Measurements from ENCODE around the gene USP27X. TPM values are rescaled to one million over a fixed set of nuclear protein-coding genes. Genes with fewer than 3 reads are reported as not detected.

USP27X gene
- total and polyA plus RNA-seq, 2 donors from 2014 or later: 3.3 to 4.3 TPM

- no peak for TF ChIP-seq CTCF (IDR thresholded peaks at IDR 0.05; ENCODE audit: borderline replicate concordance, extremely low read depth, insufficient read depth)
Observed at GRCh38 chrX:49922291-49923241, 43.3 kb downstream of the USP27X start, which contains the start of gene CLCN5. Gene CLCN5 (plus strand): TSS chrX:49922596. CDS start chrX:49925299, 2,703 bp downstream.

GRCh38 chrX:49925176-49925575 lies 45.9 kb downstream of the USP27X start:
- Histone ChIP-seq H3K27ac (ENCODE audit: low read depth in 2 of 2, low read length in 2 of 2) (no peak overlapping the region), H3K9me3 (ENCODE audit: control insufficient read depth in 2 of 3, insufficient read depth in 1 of 3, low read length in 3 of 3) (no peaks in the 10 kb centered on the region), H3K36me3 (ENCODE audit: control insufficient read depth in 2 of 3, insufficient read depth in 3 of 3, low read length in 3 of 3) (no peaks in the 10 kb centered on the region), H3K9ac (ENCODE audit: low read length in 3 of 3) (peak overlapping the region in 1 of 3 donors; percentile 40), H3K27me3 (ENCODE audit: control insufficient read depth, insufficient read depth, low read length) (no peaks in the 10 kb centered on the region), H3K4me3 (ENCODE audit: low read length in 3 of 3) (peak overlapping the region in 1 of 3 donors; percentile 79), H3K4me1 (ENCODE audit: control insufficient read depth in 2 of 3, insufficient read depth in 2 of 3, low read depth in 1 of 3, low read length in 3 of 3) (peaks cover 0 to 4% (median 3%) of the 10 kb centered on the region in 3 donors)
- intact Hi-C loops (cut with DNase I): no loop called here
- no peak for FAIRE-seq
- peak in 1 of 5 donors; percentile 13 for DNase-seq
- TF ChIP-seq CTCF (IDR thresholded peaks at IDR 0.05; ENCODE audit: borderline replicate concordance, extremely low read depth, insufficient read depth): no peak

More at GRCh38 chrX:49922291-49923241, 43.3 kb downstream of the USP27X start, which contains the start of gene CLCN5:
- intact Hi-C loops (cut with DNase I): no loop called here
- peak; percentile 97 to 99 (median 98) for DNase-seq
- Histone ChIP-seq H3K4me3 (ENCODE audit: low read length in 3 of 3) (peak within 1 kb of the TSS; percentile 73 to 90 (median 79)), H3K9ac (ENCODE audit: low read length in 3 of 3) (peak within 1 kb of the TSS; percentile 37 to 82 (median 72)), H3K36me3 (ENCODE audit: control insufficient read depth in 2 of 3, insufficient read depth in 3 of 3, low read length in 3 of 3) (no peaks in the 10 kb centered on the region), H3K27ac (ENCODE audit: low read depth in 2 of 2, low read length in 2 of 2) (peak within 1 kb of the TSS; percentile 80 to 83), H3K4me1 (ENCODE audit: control insufficient read depth in 2 of 3, insufficient read depth in 2 of 3, low read depth in 1 of 3, low read length in 3 of 3) (peaks cover 0 to 4% (median 3%) of the 10 kb centered on the region in 3 donors), H3K27me3 (ENCODE audit: control insufficient read depth, insufficient read depth, low read length) (no peaks in the 10 kb centered on the region), H3K9me3 (ENCODE audit: control insufficient read depth in 2 of 3, insufficient read depth in 1 of 3, low read length in 3 of 3) (no peaks in the 10 kb centered on the region)
- peak; percentile 86 for FAIRE-seq

- no peak overlapping the region for H3K27ac ChIP-seq (ENCODE audit: low read depth in 2 of 2, low read length in 2 of 2)
- DNase-seq (no peak), FAIRE-seq (no peak)
- H3K27me3 ChIP-seq (ENCODE audit: control insufficient read depth, insufficient read depth, low read length): no peaks in the 10 kb centered on the region
- H3K4me3 ChIP-seq (ENCODE audit: low read length in 3 of 3): no peak overlapping the region
- TF ChIP-seq CTCF (IDR thresholded peaks at IDR 0.05; ENCODE audit: borderline replicate concordance, extremely low read depth, insufficient read depth): no peak
- no peak overlapping the region for H3K9ac ChIP-seq (ENCODE audit: low read length in 3 of 3)
- H3K4me1 ChIP-seq (ENCODE audit: control insufficient read depth in 2 of 3, insufficient read depth in 2 of 3, low read depth in 1 of 3, low read length in 3 of 3): peaks cover 0 to 3% (median 0%) of the 10 kb centered on the region in 3 donors
- intact Hi-C loops (cut with DNase I): no loop called here
- no peaks in the 10 kb centered on the region for H3K9me3 ChIP-seq (ENCODE audit: control insufficient read depth in 2 of 3, insufficient read depth in 1 of 3, low read length in 3 of 3)
- no peaks in the 10 kb centered on the region for H3K36me3 ChIP-seq (ENCODE audit: control insufficient read depth in 2 of 3, insufficient read depth in 3 of 3, low read length in 3 of 3)
Observed at GRCh38 chrX:49930039-49930438, 50.8 kb downstream of the USP27X start.

Other genes with a start within 250 kb of the USP27X start
- not detected for gene PAGE1, start 183.5 kb upstream of the USP27X start, total RNA-seq
- not detected for gene PAGE1, start 183.5 kb upstream of the USP27X start, polyA plus RNA-seq (ENCODE audit: insufficient read depth, low read depth, low replicate concordance)
- not detected for gene PAGE4, start 50.2 kb upstream of the USP27X start, total RNA-seq
- not detected for gene PAGE4, start 50.2 kb upstream of the USP27X start, polyA plus RNA-seq (ENCODE audit: insufficient read depth, low read depth, low replicate concordance)
- gene CLCN5, start 43.1 kb downstream of the USP27X start, total RNA-seq: 29.7 TPM
- 21.1 TPM for gene CLCN5, start 43.1 kb downstream of the USP27X start, polyA plus RNA-seq (ENCODE audit: insufficient read depth, low read depth, low replicate concordance)

Measured in kidney (tissue), 14 donors.